Neutrophil (primary cell): ENCODE measurements around the gene DMWD.
"Not testable (repeated sequence)": the region's sequence is repeated elsewhere in the genome, so short reads cannot be mapped to it uniquely, and the experiment has no call there.

Experiments
- H3K27ac ChIP-seq: fragments of 200-600 bp; sonication (generic); 2 replicates; pipeline ENCODE4 v1.5.1; 2016; ENCODE audit warnings: mild to moderate bottlenecking, moderate library complexity
- H3K27me3 ChIP-seq: fragments of 200-600 bp; sonication (generic); 2 replicates; pipeline ENCODE4 v1.6.0; 2016; ENCODE audit warnings: mild to moderate bottlenecking
- H3K36me3 ChIP-seq: fragments of 200-600 bp; sonication (generic); 2 replicates; pipeline ENCODE4 v1.5.1; 2017
- H3K4me1 ChIP-seq, 2 experiments: fragments of 200-600 bp in 1 of 2; sonication (generic) in 1 of 2; 1 replicate in 1 of 2; 2 replicates in 1 of 2; pipeline versions ENCODE4 v1.5.1 to v1.6.1; 2013 to 2016; ENCODE audit warnings: low read depth in 1 of 2, low read length in 1 of 2, mild to moderate bottlenecking in 1 of 2, moderate library complexity in 1 of 2; ENCODE audit not compliant: control insufficient read depth in 1 of 2, insufficient read depth in 1 of 2
- H3K4me3 ChIP-seq, 2 experiments: fragments of 200-600 bp in 1 of 2; sonication (generic) in 1 of 2; 1 replicate in 1 of 2; 2 replicates in 1 of 2; pipeline ENCODE4 v1.5.1; 2013 to 2016; ENCODE audit warnings: low read depth in 1 of 2, low read length in 1 of 2, mild to moderate bottlenecking in 1 of 2, moderate library complexity in 1 of 2
- H3K9me3 ChIP-seq: fragments of 200-600 bp; sonication (generic); 2 replicates; pipeline ENCODE4 v1.5.1; 2016
- CTCF ChIP-seq: fragments of 200-600 bp; sonication (generic); IDR thresholded peaks from 2 replicates; pipeline ENCODE4 v1.5.1; 2016; ENCODE audit warnings: antibody characterized with exemption

Gene DMWD

GRCh38 chr19:45800070-45800553 lies 7.5 kb upstream of the DMWD start:
- Histone ChIP-seq H3K9me3 (no peaks in the 10 kb centered on the region), H3K27ac (no peak overlapping the region), H3K27me3 (peaks cover 100% of the 10 kb centered on the region), H3K4me1 (peaks cover 0 to 3% of the 10 kb centered on the region in 2 experiments), H3K36me3 (no peaks in the 10 kb centered on the region), H3K4me3 (no peak overlapping the region)
- TF ChIP-seq CTCF: no peak

GRCh38 chr19:45799541-45799940 lies 6.9 kb upstream of the DMWD start:
- H3K4me1 ChIP-seq, H3K27ac ChIP-seq, H3K4me3 ChIP-seq, H3K36me3 ChIP-seq, H3K9me3 ChIP-seq: not testable (repeated sequence)
- peaks cover 100% of the 10 kb centered on the region for H3K27me3 ChIP-seq

DNA sequence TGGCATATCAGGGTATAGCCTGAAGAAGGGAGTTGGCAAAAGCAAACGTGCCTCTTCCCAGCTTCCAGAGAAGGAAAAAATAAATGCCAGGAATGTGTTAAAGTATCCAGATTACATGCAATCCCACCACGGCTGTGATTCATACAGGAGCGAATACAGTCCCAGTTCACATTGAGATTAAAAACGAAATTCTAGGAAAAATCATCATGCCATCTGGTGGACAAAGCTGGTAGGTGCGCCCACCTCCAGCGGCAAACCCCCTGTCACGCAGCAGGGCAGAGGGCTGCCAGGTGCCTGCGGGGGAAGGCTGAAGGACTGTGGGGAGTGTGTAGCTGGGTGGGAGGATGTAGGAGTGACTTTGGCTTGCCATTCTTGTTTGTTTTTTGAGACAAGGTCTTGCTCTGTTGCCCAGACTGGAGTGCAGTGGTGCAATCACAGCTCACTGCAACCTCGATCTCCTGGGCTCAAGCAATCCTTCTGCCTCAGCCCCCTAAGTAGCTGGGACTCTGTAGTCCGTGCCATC lies 6.4 kb upstream of the DMWD start:
- peaks cover 100% of the 10 kb centered on the region for H3K27me3 ChIP-seq
- no peaks in the 10 kb centered on the region for H3K9me3 ChIP-seq
- H3K27ac ChIP-seq: no peak overlapping the region
- peaks cover 0 to 3% of the 10 kb centered on the region in 2 experiments for H3K4me1 ChIP-seq
- TF ChIP-seq CTCF: peak; percentile 91
- H3K36me3 ChIP-seq: no peaks in the 10 kb centered on the region
- H3K4me3 ChIP-seq: no peak overlapping the region

- H3K9me3 ChIP-seq: no peaks in the 10 kb centered on the region
- H3K4me1 ChIP-seq: peaks cover 21 to 36% of the 10 kb centered on the region in 2 experiments
- H3K27ac ChIP-seq: no peak overlapping the region
- TF ChIP-seq CTCF: no peak
- no peak overlapping the region for H3K4me3 ChIP-seq
- peaks cover 89% of the 10 kb centered on the region for H3K27me3 ChIP-seq
- no peaks in the 10 kb centered on the region for H3K36me3 ChIP-seq
Observed at GRCh38 chr19:45794627-45795026, 2.0 kb upstream of the DMWD start.

- peaks cover 21 to 33% of the 10 kb centered on the region in 2 experiments for H3K4me1 ChIP-seq
- H3K36me3 ChIP-seq: no peaks in the 10 kb centered on the region
- no peaks in the 10 kb centered on the region for H3K9me3 ChIP-seq
- TF ChIP-seq CTCF: no peak
- no peak overlapping the region for H3K4me3 ChIP-seq
- H3K27me3 ChIP-seq: peaks cover 89% of the 10 kb centered on the region
- H3K27ac ChIP-seq: no peak overlapping the region
Observed at GRCh38 chr19:45793876-45794275, 1.2 kb upstream of the DMWD start.

DNA sequence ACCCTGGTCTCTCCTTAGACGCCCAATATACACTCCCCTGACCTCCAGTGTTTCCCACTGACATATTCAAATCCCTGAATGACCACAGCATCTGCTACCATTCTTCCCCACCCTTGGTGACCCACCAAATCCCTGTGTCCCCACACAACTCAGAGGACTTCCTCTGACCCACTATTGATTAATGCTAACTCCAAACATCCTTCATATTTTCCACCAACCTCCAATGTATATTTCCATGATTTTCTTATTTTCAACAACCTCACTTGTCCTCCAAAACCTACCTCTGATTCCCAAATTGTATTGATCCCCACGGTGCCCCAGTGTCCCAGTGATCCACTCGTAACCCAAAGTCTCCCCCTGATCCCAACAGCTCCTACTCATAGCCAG lies 526 bp upstream of the DMWD start:
- H3K36me3 ChIP-seq: no peaks in the 10 kb centered on the region
- H3K27ac ChIP-seq: no peak overlapping the region
- no peak for TF ChIP-seq CTCF
- H3K4me1 ChIP-seq: peaks cover 21 to 33% of the 10 kb centered on the region in 2 experiments
- H3K27me3 ChIP-seq: peaks cover 89% of the 10 kb centered on the region
- no peaks in the 10 kb centered on the region for H3K9me3 ChIP-seq
- peak overlapping the region; percentile 54 to 57 for H3K4me3 ChIP-seq
